SK-N-MC (cell line): ENCODE measurements around the gene CRISPLD2.

Experiments
- EZH2 ChIP-seq: fragments of 200-600 bp; sonication (generic); IDR thresholded peaks from one replicate; pipeline ENCODE4 v1.6.1; 2017; ENCODE audit warnings: antibody characterized with exemption
- POLR2AphosphoS5 ChIP-seq: IDR thresholded peaks from 2 replicates; pipeline ENCODE4 v1.6.1; 2012; ENCODE audit warnings: mild to moderate bottlenecking, low read depth, low read length, borderline replicate concordance

GRCh38 chr16:84841787-84842300 lies 22.1 kb downstream of the CRISPLD2 start:
- no peak for TF ChIP-seq EZH2
- no peak for TF ChIP-seq POLR2AphosphoS5
